Measurements from ENCODE around the gene CD200R1L.
A peak's percentile ranks its signal among the peaks of the same experiment; 100 is the strongest.
"Not testable (repeated sequence)": the region's sequence is repeated elsewhere in the genome, so short reads cannot be mapped to it uniquely, and the experiment has no call there.

CD200R1L gene, protein sequence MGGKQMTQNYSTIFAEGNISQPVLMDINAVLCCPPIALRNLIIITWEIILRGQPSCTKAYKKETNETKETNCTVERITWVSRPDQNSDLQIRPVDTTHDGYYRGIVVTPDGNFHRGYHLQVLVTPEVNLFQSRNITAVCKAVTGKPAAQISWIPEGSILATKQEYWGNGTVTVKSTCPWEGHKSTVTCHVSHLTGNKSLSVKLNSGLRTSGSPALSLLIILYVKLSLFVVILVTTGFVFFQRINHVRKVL

GRCh38 chr3:112846764-112847163 is at the start of gene CD200R1L:
Gene CD200R1L (minus strand): TSS chr3:112846864. CDS start chr3:112829367, 17,497 bp downstream.
- no peak for DNase-seq

DNA sequence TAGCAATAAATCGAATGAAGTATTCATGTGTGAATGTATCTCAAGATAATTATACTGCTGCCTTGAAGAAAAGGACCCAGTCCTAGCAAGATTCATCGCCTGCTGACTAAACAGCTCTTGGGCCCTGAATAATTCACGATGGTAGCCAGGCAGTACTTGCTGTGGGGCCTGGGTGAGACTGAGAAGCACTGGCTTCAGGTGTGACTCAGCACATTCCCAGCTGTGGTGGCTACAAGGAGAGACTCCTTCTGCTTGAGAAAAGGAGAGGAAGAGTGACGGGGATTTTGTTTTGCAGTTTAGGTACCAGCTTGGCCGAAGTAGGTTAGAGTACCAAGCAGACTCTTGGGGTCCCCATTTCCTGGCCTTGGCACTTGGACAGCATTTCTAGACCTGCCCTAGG is 47.6 kb upstream of the CD200R1L start:
- no peak for DNase-seq

- no peak for DNase-seq
These were observed 42.7 kb upstream of the CD200R1L start for GRCh38 chr3:112889357-112889756.

GRCh38 chr3:112888381-112889085 is 41.9 kb upstream of the CD200R1L start:
- no peak for DNase-seq

GRCh38 chr3:112884678-112885290 is 38.1 kb upstream of the CD200R1L start:
- DNase-seq: no peak

- no peak for DNase-seq
These were observed 35.2 kb upstream of the CD200R1L start for GRCh38 chr3:112881891-112882290.

DNA sequence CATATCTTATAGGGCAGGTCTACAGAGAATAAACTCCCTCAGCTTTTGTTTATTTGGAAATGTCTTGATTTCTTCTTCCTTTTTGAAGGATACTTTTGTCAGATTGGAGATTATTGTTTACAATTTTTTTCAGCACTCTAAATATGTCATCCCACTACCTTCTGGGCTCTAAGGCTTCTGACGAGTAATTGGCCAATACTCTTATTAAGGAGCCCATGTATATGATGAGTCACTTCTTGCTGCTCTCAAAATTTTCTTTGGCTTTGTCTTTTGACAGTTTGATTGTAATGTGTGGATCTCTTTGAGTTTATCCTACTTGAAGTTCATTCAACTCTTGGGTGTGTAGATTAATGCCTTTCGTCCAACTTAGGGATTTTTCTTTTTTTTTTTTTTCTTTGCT is 28.9 kb upstream of the CD200R1L start:
- no peak for DNase-seq

DNA sequence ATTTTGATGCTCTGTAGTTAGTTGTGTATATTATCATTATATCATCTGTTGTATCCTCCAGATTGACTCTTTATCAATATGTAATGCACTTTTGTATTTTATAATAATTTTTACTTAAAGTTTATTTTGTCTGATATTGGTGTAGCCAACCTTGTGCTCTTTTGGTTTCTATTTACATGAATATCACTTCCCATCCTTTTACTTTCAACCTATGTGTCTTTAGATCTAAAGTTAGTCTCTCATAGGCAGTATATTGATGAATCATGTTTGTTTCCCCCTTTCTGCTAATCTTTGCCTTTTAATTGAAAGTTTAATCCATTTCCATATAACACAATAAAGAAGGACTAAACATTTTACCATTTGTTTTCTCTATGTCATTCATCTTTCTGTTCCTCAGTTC is 28.1 kb upstream of the CD200R1L start:
- no peak for DNase-seq

DNA sequence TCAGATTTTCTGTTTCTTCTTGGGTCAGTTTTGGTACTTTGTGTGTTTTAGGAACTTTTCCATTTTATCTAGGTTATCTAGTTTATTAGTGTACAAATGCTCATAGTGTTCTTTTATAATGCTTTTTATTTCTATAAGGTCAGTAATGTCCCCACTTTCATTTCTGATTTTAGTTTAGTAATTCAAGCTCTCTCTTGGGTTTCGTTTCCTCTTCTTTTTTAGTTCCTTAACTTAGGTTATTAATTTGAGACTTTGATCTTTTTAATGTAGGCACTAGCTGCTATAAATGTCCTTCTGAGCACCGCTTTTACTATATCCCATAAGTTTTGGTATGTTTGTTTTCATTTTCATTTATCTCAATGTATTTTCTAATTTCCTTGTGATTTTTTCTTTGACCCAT is 27.0 kb upstream of the CD200R1L start:
- no peak for DNase-seq

- DNase-seq: no peak
These were observed 25.1 kb upstream of the CD200R1L start for GRCh38 chr3:112871735-112872134.

DNA sequence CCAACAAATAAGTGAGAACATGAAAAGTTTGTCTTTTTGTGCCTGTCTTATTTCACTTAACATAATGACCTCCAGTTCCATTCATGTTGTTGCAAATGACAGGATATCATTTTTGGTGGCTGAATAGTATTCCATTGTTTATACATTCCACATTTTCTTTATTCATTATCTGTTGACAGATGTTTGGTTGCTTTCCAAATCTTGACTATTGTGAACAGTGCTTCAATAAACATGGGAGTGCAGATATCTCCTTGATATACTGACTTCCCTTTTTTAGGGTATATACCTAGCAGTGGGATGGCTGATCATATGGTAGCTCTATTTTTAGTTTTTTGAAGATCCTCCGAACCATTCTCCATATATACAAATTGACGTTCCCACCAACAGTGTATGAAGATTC is 19.1 kb upstream of the CD200R1L start:
- DNase-seq: no peak

DNA sequence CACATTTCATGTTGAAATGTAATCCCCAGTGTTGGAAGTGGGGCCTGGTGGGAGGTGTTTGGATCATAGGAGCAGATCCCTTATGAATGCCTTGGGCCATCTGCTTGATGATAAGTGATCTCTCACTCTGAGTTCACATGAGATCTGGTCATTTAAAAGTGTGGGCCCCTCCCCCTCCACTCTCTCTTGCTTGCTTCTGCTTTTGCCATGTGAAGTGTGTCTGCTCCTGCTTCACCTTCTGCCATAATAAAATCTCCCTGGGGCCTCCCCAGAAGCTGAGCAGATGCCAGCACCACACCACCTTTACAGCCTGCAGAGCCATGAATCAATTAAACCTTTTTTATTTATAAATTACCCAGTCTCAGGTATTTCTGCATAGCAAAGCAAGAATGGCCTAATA is 14.2 kb upstream of the CD200R1L start:
- no peak for DNase-seq

- peak; percentile 81 for DNase-seq
These were observed 11.9 kb upstream of the CD200R1L start for GRCh38 chr3:112858410-112859069.

GRCh38 chr3:112857526-112857925 is 10.9 kb upstream of the CD200R1L start:
- no peak for DNase-seq

DNA sequence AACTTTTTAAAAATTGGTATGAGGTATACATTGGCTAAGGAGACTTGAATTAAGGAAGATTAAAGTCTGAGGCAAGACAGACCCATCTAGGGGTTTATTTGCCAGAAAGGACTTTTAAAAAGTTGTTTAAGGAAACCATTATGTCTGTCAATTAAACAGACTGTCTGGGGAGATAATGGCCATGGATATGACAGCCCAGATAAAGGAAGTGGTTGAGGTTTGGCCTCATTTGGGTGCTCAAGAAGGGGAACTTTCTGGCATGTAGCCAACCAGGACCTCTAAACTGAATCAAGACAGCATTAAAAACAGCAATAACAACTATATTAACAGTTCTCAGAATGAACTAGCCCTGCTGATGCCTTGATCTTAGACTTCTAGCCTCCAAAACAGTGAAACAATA is 9.9 kb upstream of the CD200R1L start:
- DNase-seq: no peak

DNA sequence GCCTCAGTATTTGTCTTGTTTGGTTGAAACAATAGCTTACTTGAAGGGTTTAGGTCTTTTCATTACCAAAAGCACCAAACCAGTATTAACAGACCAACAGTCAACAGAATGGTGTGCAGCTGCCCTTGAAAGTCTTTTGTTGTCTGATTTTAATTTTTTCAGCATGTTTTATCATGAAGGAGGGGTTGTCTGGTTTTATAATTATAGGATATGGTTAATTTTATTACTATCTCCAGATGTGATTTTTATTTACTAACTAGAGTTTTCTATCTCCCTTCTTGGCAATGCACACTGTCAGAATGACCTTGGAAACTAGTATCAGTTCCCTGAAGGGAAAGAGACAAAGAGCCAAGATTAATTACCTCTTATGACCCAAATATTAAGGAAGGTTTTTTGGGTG is 9.2 kb upstream of the CD200R1L start:
- DNase-seq: no peak

DNA sequence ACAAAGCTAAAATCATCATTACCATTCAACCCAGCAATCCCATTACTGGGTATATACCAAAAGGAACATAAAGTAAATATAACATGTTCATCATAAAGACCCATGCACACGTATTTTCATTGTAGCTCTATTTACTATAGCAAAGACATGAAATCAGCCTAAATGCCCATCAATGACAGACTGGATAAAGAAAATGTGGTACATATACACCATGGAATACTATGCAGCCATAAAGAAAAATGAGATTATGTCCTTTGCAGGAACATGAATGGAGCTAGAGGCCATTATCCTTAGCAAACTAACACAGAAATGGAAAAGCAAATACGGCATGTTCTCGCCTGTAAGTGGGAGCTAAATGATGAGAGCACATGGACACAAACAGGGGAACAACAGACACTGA is 8.4 kb upstream of the CD200R1L start:
- not testable (repeated sequence) for DNase-seq

GRCh38 chr3:112848196-112848595 is 1.5 kb upstream of the CD200R1L start:
- no peak for DNase-seq

GRCh38 chr3:112847692-112848091 is 1.0 kb upstream of the CD200R1L start:
- DNase-seq: no peak

GRCh38 chr3:112845772-112846171 is 892 bp downstream of the CD200R1L start:
- DNase-seq: no peak

- DNase-seq: no peak
These were observed 17.6 kb downstream of the CD200R1L start for GRCh38 chr3:112829046-112829445.

DNA sequence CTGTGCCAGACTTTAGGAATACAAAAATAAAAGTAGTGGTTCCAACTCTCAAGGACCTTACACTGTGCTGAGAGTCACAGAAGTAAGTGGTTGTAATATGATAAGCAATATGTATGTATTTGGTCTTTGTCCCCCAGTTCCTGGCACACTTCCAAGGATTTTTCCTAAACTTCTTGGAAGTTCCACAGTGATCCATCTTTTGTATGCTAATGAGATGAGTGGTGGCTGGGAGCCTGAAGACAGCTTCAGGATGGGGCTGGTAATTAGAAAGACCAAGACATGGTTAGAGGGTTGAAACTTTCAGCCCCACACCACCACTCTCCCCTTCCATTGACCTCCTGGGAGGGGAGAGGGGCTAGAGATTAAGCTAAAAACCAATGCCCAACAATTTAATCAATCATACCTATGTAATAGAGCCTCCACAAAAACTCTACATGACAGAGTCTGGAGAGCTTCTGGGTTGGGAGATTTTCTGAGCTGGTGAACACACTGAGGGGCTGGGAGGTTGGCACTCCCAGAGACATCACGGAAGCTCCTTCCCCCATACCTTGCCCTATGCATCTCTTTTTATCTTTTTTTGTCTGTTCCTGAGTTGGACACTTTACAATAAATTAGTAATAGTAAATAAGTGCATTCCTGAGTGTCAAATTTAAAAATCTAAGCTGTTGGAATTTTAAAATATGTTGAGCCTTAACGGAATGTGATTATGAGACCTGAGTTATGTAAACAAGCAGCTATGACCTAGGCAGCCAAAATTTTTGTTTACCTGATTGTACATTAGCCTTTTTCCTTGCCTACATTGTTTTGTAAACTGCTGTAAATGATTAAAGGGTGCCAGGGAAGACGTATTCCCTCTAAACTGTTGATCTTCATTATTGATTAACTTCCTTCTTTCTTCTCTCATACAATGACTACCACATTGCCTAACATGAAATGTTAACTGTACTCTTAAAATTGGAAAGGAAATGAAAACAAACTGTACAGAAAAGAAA is 24.3 kb downstream of the CD200R1L start:
- no peak for DNase-seq

Measured in SIG-M5 (cell line).